Activated CD4-positive, alpha-beta memory T cell treated with anti-CD3 and anti-CD28 coated beads, Interleukin-2, amount 10 ng/mL, durations not matched to agents 7 days and 5 days (primary cell): ENCODE results near the gene PTBP3. TPM values are rescaled to one million over a fixed set of nuclear protein-coding genes. Genes with fewer than 3 reads are reported as not detected.

Experiments used
- CTCF ChIA-PET: fragments of 350-600 bp; sonication (Branson Sonifier 250); formaldehyde crosslinking; loops from one replicate; lab custom pipeline; 2021; ENCODE audit warnings: antibody characterized with exemption, inconsistent platforms; lab: Charles Lee
- POLR2A ChIA-PET: fragments of 350-600 bp; sonication (Branson Sonifier 250); formaldehyde crosslinking; loops from one replicate; lab custom pipeline; 2021; ENCODE audit warnings: antibody characterized with exemption; lab: Charles Lee
- DNase-seq: peaks from one replicate; pipeline ENCODE4 v3.0.0-alpha.2; 2020
- H3K27ac Mint-ChIP-seq: one replicate; pipeline ENCODE4 v1.8.0; 2021; ENCODE audit warnings: mild to moderate bottlenecking, mixed read lengths
- H3K27me3 Mint-ChIP-seq: one replicate; pipeline ENCODE4 v1.8.0; 2021; ENCODE audit warnings: mixed read lengths
- H3K36me3 Mint-ChIP-seq: one replicate; pipeline ENCODE4 v1.8.0; 2021; ENCODE audit warnings: low read depth, mixed read lengths
- H3K4me1 Mint-ChIP-seq: one replicate; pipeline ENCODE4 v1.8.0; 2021; ENCODE audit warnings: mixed read lengths
- H3K4me3 Mint-ChIP-seq: one replicate; pipeline ENCODE4 v1.8.0; 2021; ENCODE audit warnings: mild to moderate bottlenecking, mixed read lengths
- H3K9me3 Mint-ChIP-seq: one replicate; pipeline ENCODE4 v1.8.0; 2021; ENCODE audit warnings: mixed read lengths
- total RNA-seq, 2 experiments: library from RNA; stranded (reverse); gene quantifications; one replicate each; pipeline ENCODE4 v1.2.3, GENCODE V29; 2021

Gene PTBP3
- total RNA-seq, result 100 to 1,000 TPM; 177 TPM

- Mint-ChIP-seq H3K9me3 (no peaks in the 10 kb centered on the region), H3K4me1 (peaks cover 41% of the 10 kb centered on the region), H3K27ac (peak within 1 kb of the TSS; percentile 87), H3K27me3 (no peaks in the 10 kb centered on the region), H3K36me3 (peaks cover 13% of the 10 kb centered on the region), H3K4me3 (peak within 1 kb of the TSS; percentile 88)
- CTCF ChIA-PET, result interaction anchor here (0.6 to 3.6 kb wide), 16 partner anchors 10 to 384 kb away, joined by 3 to 16 read pairs (median 4); partner anchors contain the start of gene HSDL2
- POLR2A ChIA-PET, result interaction anchor here (0.6 to 4.5 kb wide), 33 partner anchors 8 to 887 kb away, joined by 3 to 90 read pairs (median 5); partner anchors contain the start of genes GNG10, HSDL2, KIAA1958 and SUSD1
- DNase-seq, result peak; percentile 84
Observed at GRCh38 chr9:112332977-112333638, at the start of gene PTBP3. Gene PTBP3 (minus strand): TSS chr9:112333619. CDS start chr9:112297865, 35,754 bp downstream.

GRCh38 chr9:112382501-112383364 is 49.3 kb upstream of the PTBP3 start:
- H3K27ac Mint-ChIP-seq, result no peak overlapping the region
- H3K36me3 Mint-ChIP-seq, result peaks cover 8% of the 10 kb centered on the region
- peaks cover 44% of the 10 kb centered on the region for H3K4me1 Mint-ChIP-seq
- no peak for DNase-seq
- no peaks in the 10 kb centered on the region for H3K27me3 Mint-ChIP-seq
- no peak overlapping the region for H3K4me3 Mint-ChIP-seq
- ChIA-PET CTCF (no interaction called here), POLR2A (no interaction called here)
- no peaks in the 10 kb centered on the region for H3K9me3 Mint-ChIP-seq

GRCh38 chr9:112382066-112382465 is 48.6 kb upstream of the PTBP3 start:
- Mint-ChIP-seq H3K36me3 (peaks cover 4% of the 10 kb centered on the region), H3K9me3 (no peaks in the 10 kb centered on the region), H3K4me1 (peaks cover 44% of the 10 kb centered on the region), H3K27ac (no peak overlapping the region), H3K4me3 (no peak overlapping the region), H3K27me3 (no peaks in the 10 kb centered on the region)
- ChIA-PET CTCF (no interaction called here), POLR2A (no interaction called here)
- no peak for DNase-seq

- Mint-ChIP-seq H3K27me3 (no peaks in the 10 kb centered on the region), H3K36me3 (peaks cover 9% of the 10 kb centered on the region), H3K9me3 (no peaks in the 10 kb centered on the region), H3K27ac (peak overlapping the region; percentile 95), H3K4me3 (peak overlapping the region; percentile 93), H3K4me1 (peaks cover 45% of the 10 kb centered on the region)
- DNase-seq, result no peak
- ChIA-PET POLR2A (interaction anchor here (1.1 to 4.6 kb wide), 12 partner anchors 9 to 484 kb away, joined by 3 to 63 read pairs (median 10); partner anchors contain the start of genes INIP, KIAA1958, PTBP3 and SNX30), CTCF (interaction anchor here (0.6 to 3.1 kb wide), 3 partner anchors 19 to 306 kb away, joined by 3 to 21 read pairs (median 11); no protein-coding TSS in a partner anchor)
Observed at GRCh38 chr9:112380825-112381221, 47.4 kb upstream of the PTBP3 start.

- Mint-ChIP-seq H3K4me3 (peak within 1 kb of the TSS; percentile 93), H3K27me3 (no peaks in the 10 kb centered on the region), H3K9me3 (no peaks in the 10 kb centered on the region), H3K27ac (peak within 1 kb of the TSS; percentile 95), H3K4me1 (peaks cover 45% of the 10 kb centered on the region), H3K36me3 (peaks cover 12% of the 10 kb centered on the region)
- DNase-seq, result no peak
- ChIA-PET CTCF (interaction anchor here (0.6 to 3.1 kb wide), 14 partner anchors 11 to 621 kb away, joined by 3 to 21 read pairs (median 4); partner anchors contain the start of genes INIP and PTBP3), POLR2A (interaction anchor here (0.6 to 4.6 kb wide), 31 partner anchors 9 to 1021 kb away, joined by 3 to 63 read pairs (median 4); partner anchors contain the start of genes INIP, KIAA1958, PTBP3 and SNX30)
Observed at GRCh38 chr9:112380102-112380824, 46.8 kb upstream of the PTBP3 start, which contains the start of gene HSDL2. Gene HSDL2 (plus strand): TSS chr9:112380108. CDS start chr9:112380164, 56 bp downstream.

GRCh38 chr9:112379177-112380101 is 46.0 kb upstream of the PTBP3 start:
- Mint-ChIP-seq H3K27ac (peak overlapping the region; percentile 95), H3K27me3 (no peaks in the 10 kb centered on the region), H3K9me3 (peaks cover 2% of the 10 kb centered on the region), H3K4me1 (peaks cover 45% of the 10 kb centered on the region), H3K36me3 (peaks cover 14% of the 10 kb centered on the region), H3K4me3 (peak overlapping the region; percentile 93)
- POLR2A ChIA-PET, result interaction anchor here (0.6 to 4.6 kb wide), 41 partner anchors 9 to 1022 kb away, joined by 3 to 63 read pairs (median 4); partner anchors contain the start of genes DNAJC25, INIP, KIAA1958 and PTBP3
- DNase-seq, result peak; percentile 99
- CTCF ChIA-PET, result interaction anchor here (0.6 to 3.1 kb wide), 21 partner anchors 9 to 620 kb away, joined by 3 to 21 read pairs (median 4); partner anchors contain the start of genes INIP and PTBP3

- peaks cover 15% of the 10 kb centered on the region for H3K36me3 Mint-ChIP-seq
- DNase-seq, result peak; percentile 28
- POLR2A ChIA-PET, result interaction anchor here (0.7 to 4.6 kb wide), 30 partner anchors 8 to 1023 kb away, joined by 3 to 63 read pairs (median 4); partner anchors contain the start of genes DNAJC25, INIP, KIAA1958 and PTBP3
Observed at GRCh38 chr9:112378328-112379176, 45.1 kb upstream of the PTBP3 start.

GRCh38 chr9:112377684-112378327 is 44.4 kb upstream of the PTBP3 start:
- ChIA-PET CTCF (interaction anchor here (1.1 to 3.1 kb wide), 5 partner anchors 16 to 340 kb away, joined by 3 to 21 read pairs (median 3); partner anchors contain the start of gene INIP), POLR2A (interaction anchor here (0.7 to 4.6 kb wide), 10 partner anchors 26 to 747 kb away, joined by 3 to 63 read pairs (median 10); partner anchors contain the start of genes DNAJC25, INIP, KIAA1958 and PTBP3)

More at GRCh38 chr9:112378328-112379176, 45.1 kb upstream of the PTBP3 start:
- Mint-ChIP-seq H3K27me3 (no peaks in the 10 kb centered on the region), H3K27ac (peak overlapping the region; percentile 95), H3K9me3 (peaks cover 2% of the 10 kb centered on the region), H3K4me1 (peaks cover 42% of the 10 kb centered on the region), H3K4me3 (peak overlapping the region; percentile 93)
- CTCF ChIA-PET, result interaction anchor here (0.7 to 3.1 kb wide), 14 partner anchors 9 to 441 kb away, joined by 3 to 21 read pairs (median 4); partner anchors contain the start of genes INIP and PTBP3

GRCh38 chr9:112377087-112377486 is 43.7 kb upstream of the PTBP3 start:
- peak; percentile 35 for DNase-seq
- Mint-ChIP-seq H3K4me3 (peak overlapping the region; percentile 93), H3K27ac (peak overlapping the region; percentile 51)

More at GRCh38 chr9:112377684-112378327, 44.4 kb upstream of the PTBP3 start:
- Mint-ChIP-seq H3K4me3 (peak overlapping the region; percentile 93), H3K9me3 (peaks cover 2% of the 10 kb centered on the region), H3K4me1 (peaks cover 41% of the 10 kb centered on the region), H3K27ac (peak overlapping the region; percentile 4), H3K27me3 (no peaks in the 10 kb centered on the region), H3K36me3 (peaks cover 16% of the 10 kb centered on the region)
- no peak for DNase-seq

More at GRCh38 chr9:112377087-112377486, 43.7 kb upstream of the PTBP3 start:
- Mint-ChIP-seq H3K36me3 (peaks cover 16% of the 10 kb centered on the region), H3K27me3 (no peaks in the 10 kb centered on the region), H3K9me3 (peaks cover 5% of the 10 kb centered on the region), H3K4me1 (peaks cover 37% of the 10 kb centered on the region)
- ChIA-PET POLR2A (interaction anchor here (0.7 to 4.6 kb wide), 5 partner anchors 26 to 374 kb away, joined by 3 to 63 read pairs (median 5); partner anchors contain the start of genes INIP, PTBP3, SNX30 and SUSD1), CTCF (interaction anchor here (1.1 to 1.2 kb wide), 2 partner anchors 15 to 341 kb away, joined by 3 to 4 read pairs; partner anchors contain the start of gene INIP)
